NCI-H345 treated with DMSO at 0.1 percent for 48 hours (cell line): ENCODE measurements around the gene ZFP57.

Source experiments
- DNase-seq: peaks from one replicate; lab custom pipeline; 2025; ENCODE audit not compliant: unreplicated experiment; lab: John Stamatoyannopoulos, UW

The ZFP57 gene

GRCh38 chr6:29626948-29627754, 53.8 kb downstream of the ZFP57 start:
- DNase-seq = no peak

GRCh38 chr6:29625337-29625930, 55.5 kb downstream of the ZFP57 start:
- DNase-seq = no peak

GRCh38 chr6:29624520-29624961, 56.4 kb downstream of the ZFP57 start:
- peak; percentile 5 for DNase-seq
